Kasumi-1 (cell line): Measurements from ENCODE around the gene TEDC1.

Source experiments
- DNase-seq, 2 experiments: peaks; one replicate each; lab custom pipeline; 2025; lab: John Stamatoyannopoulos, UW

Gene TEDC1

GRCh38 chr14:105484069-105484996 is 6.7 kb upstream of the TEDC1 start:
- no peak for DNase-seq

- DNase-seq: no peak
Observed at GRCh38 chr14:105484997-105485393, 6.1 kb upstream of the TEDC1 start.

- DNase-seq: peak; percentile 2 to 28
Observed at GRCh38 chr14:105485739-105486162, 5.3 kb upstream of the TEDC1 start.

- DNase-seq: no peak
Observed at GRCh38 chr14:105486163-105486973, 4.7 kb upstream of the TEDC1 start, which contains the start of gene CRIP1. CRIP1 (plus strand) TSS chr14:105486886; CDS start chr14:105487260, 374 bp downstream.

- DNase-seq: no peak
Observed at GRCh38 chr14:105486974-105487448, 4.0 kb upstream of the TEDC1 start.

GRCh38 chr14:105487449-105487985 is 3.5 kb upstream of the TEDC1 start:
- DNase-seq: peak in 1 of 2 experiments; percentile 6

GRCh38 chr14:105487986-105488777 is 2.9 kb upstream of the TEDC1 start:
- DNase-seq: no peak

GRCh38 chr14:105488781-105489541 is 2.1 kb upstream of the TEDC1 start:
- DNase-seq: no peak

- peak; percentile 74 for DNase-seq
Observed at GRCh38 chr14:105489542-105490266, 1.3 kb upstream of the TEDC1 start.

GRCh38 chr14:105490267-105490571 is 827 bp upstream of the TEDC1 start:
- no peak for DNase-seq

- DNase-seq: peak; percentile 44 to 68
Observed at GRCh38 chr14:105491366-105491973, 424 bp downstream of the TEDC1 start.

GRCh38 chr14:105492031-105492970 is 1.3 kb downstream of the TEDC1 start:
- no peak for DNase-seq

GRCh38 chr14:105492971-105493871 is 2.2 kb downstream of the TEDC1 start:
- DNase-seq: no peak

- DNase-seq: no peak
Observed at GRCh38 chr14:105493921-105494605, 3.0 kb downstream of the TEDC1 start.

GRCh38 chr14:105494606-105494929 is 3.5 kb downstream of the TEDC1 start:
- DNase-seq: no peak

GRCh38 chr14:105495101-105495989 is 4.3 kb downstream of the TEDC1 start:
- DNase-seq: no peak
